ENCODE data around the gene NMT1. TPM values are rescaled to one million over a fixed set of nuclear protein-coding genes. Genes with fewer than 3 reads are reported as not detected.

The NMT1 gene
- total RNA-seq, 1 experiment from 2014 or later, result 173 TPM

- no peak for DNase-seq
- Mint-ChIP-seq H3K36me3 (ENCODE audit: insufficient read depth, unreplicated experiment) (peaks cover 41% of the 10 kb centered on the region), H3K4me1 (ENCODE audit: low read depth, unreplicated experiment) (peaks cover 13% of the 10 kb centered on the region), H3K9me3 (ENCODE audit: unreplicated experiment) (no peaks in the 10 kb centered on the region), H3K27me3 (ENCODE audit: insufficient read depth, unreplicated experiment) (no peaks in the 10 kb centered on the region), H3K4me3 (ENCODE audit: unreplicated experiment) (no peak overlapping the region), H3K27ac (ENCODE audit: unreplicated experiment) (no peak overlapping the region)
- ChIA-PET POLR2A (interaction anchor here (0.6 kb wide), 1 partner anchor 617 kb away, joined by 3 read pairs; no protein-coding TSS in a partner anchor), CTCF (interaction anchor here (1.4 kb wide), 1 partner anchor 17 kb away, joined by 3 read pairs; the partner anchor contains the start of gene ACBD4)
- peaks cover 26% of the 10 kb centered on the region for H3K4me1 ChIP-seq
- no peaks in the 10 kb centered on the region for H3K9me3 ChIP-seq
- H3K4me3 ChIP-seq (ENCODE audit: low read depth, low read length), result no peak overlapping the region
- intact Hi-C loops (cut with micrococcal nuclease; ENCODE audit: unreplicated experiment), result no loop called here
- peaks cover 2% of the 10 kb centered on the region; the same call in 1 of the 2 replicates for H3K36me3 ChIP-seq (ENCODE audit: control insufficient read depth, insufficient read depth, low read length)
- no peaks in the 10 kb centered on the region for H3K27me3 ChIP-seq (replicated peaks; ENCODE audit: control insufficient read depth, insufficient read depth, low read length)
- no TSS peak for BruUV-seq (replicated peaks)
- TF ChIP-seq, protein P1, sequence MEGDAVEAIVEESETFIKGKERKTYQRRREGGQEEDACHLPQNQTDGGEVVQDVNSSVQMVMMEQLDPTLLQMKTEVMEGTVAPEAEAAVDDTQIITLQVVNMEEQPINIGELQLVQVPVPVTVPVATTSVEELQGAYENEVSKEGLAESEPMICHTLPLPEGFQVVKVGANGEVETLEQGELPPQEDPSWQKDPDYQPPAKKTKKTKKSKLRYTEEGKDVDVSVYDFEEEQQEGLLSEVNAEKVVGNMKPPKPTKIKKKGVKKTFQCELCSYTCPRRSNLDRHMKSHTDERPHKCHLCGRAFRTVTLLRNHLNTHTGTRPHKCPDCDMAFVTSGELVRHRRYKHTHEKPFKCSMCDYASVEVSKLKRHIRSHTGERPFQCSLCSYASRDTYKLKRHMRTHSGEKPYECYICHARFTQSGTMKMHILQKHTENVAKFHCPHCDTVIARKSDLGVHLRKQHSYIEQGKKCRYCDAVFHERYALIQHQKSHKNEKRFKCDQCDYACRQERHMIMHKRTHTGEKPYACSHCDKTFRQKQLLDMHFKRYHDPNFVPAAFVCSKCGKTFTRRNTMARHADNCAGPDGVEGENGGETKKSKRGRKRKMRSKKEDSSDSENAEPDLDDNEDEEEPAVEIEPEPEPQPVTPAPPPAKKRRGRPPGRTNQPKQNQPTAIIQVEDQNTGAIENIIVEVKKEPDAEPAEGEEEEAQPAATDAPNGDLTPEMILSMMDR (IDR thresholded peaks at IDR 0.05; ENCODE audit: insufficient read depth in 1 of 2, low read depth in 1 of 2, low read length in 1 of 2, severe bottlenecking in 1 of 2, unreplicated experiment in 1 of 2), result no peak
Observed at GRCh38 chr17:45118691-45119090, 57.6 kb downstream of the NMT1 start.

- peaks cover 30% of the 10 kb centered on the region for H3K4me1 ChIP-seq
- Mint-ChIP-seq H3K36me3 (ENCODE audit: insufficient read depth, unreplicated experiment) (peaks cover 34% of the 10 kb centered on the region), H3K9me3 (ENCODE audit: unreplicated experiment) (no peaks in the 10 kb centered on the region), H3K27me3 (ENCODE audit: insufficient read depth, unreplicated experiment) (no peaks in the 10 kb centered on the region), H3K4me1 (ENCODE audit: low read depth, unreplicated experiment) (peaks cover 13% of the 10 kb centered on the region), H3K4me3 (ENCODE audit: unreplicated experiment) (no peak overlapping the region), H3K27ac (ENCODE audit: unreplicated experiment) (no peak overlapping the region)
- CTCF ChIA-PET, result interaction anchor here (1.0 kb wide), 1 partner anchor 15 kb away, joined by 7 read pairs; the partner anchor contains the start of gene ACBD4
- BruUV-seq (replicated peaks), result no TSS peak
- POLR2A ChIA-PET, result interaction anchor here (0.5 kb wide), 1 partner anchor 25 kb away, joined by 12 read pairs; no protein-coding TSS in a partner anchor
- H3K9me3 ChIP-seq, result no peaks in the 10 kb centered on the region
- DNase-seq, result no peak
- no peaks in the 10 kb centered on the region for H3K27me3 ChIP-seq (replicated peaks; ENCODE audit: control insufficient read depth, insufficient read depth, low read length)
- intact Hi-C loops (cut with micrococcal nuclease; ENCODE audit: unreplicated experiment), result no loop called here
- TF ChIP-seq, protein P1 (IDR thresholded peaks at IDR 0.05; ENCODE audit: insufficient read depth in 1 of 2, low read depth in 1 of 2, low read length in 1 of 2, severe bottlenecking in 1 of 2, unreplicated experiment in 1 of 2), result no peak
- peaks cover 2% of the 10 kb centered on the region; the same call in 1 of the 2 replicates for H3K36me3 ChIP-seq (ENCODE audit: control insufficient read depth, insufficient read depth, low read length)
- H3K4me3 ChIP-seq (ENCODE audit: low read depth, low read length), result no peak overlapping the region
Observed at GRCh38 chr17:45119964-45120363, 58.8 kb downstream of the NMT1 start.

GRCh38 chr17:45120558-45120957 lies 59.4 kb downstream of the NMT1 start:
- Histone ChIP-seq H3K4me3 (ENCODE audit: low read depth, low read length) (no peak overlapping the region), H3K27me3 (replicated peaks; ENCODE audit: control insufficient read depth, insufficient read depth, low read length) (no peaks in the 10 kb centered on the region), H3K36me3 (ENCODE audit: control insufficient read depth, insufficient read depth, low read length) (peaks cover 2% of the 10 kb centered on the region; the same call in 1 of the 2 replicates), H3K4me1 (peaks cover 30% of the 10 kb centered on the region), H3K9me3 (no peaks in the 10 kb centered on the region)
- no peak for DNase-seq
- ChIA-PET POLR2A (no interaction called here), CTCF (interaction anchor here (1.0 kb wide), 1 partner anchor 15 kb away, joined by 7 read pairs; the partner anchor contains the start of gene ACBD4)
- H3K27ac Mint-ChIP-seq (ENCODE audit: unreplicated experiment), result no peak overlapping the region
- TF ChIP-seq, protein P1 (IDR thresholded peaks at IDR 0.05; ENCODE audit: insufficient read depth in 1 of 2, low read depth in 1 of 2, low read length in 1 of 2, severe bottlenecking in 1 of 2, unreplicated experiment in 1 of 2), result no peak
- BruUV-seq (replicated peaks), result no TSS peak
- no peaks in the 10 kb centered on the region for H3K27me3 Mint-ChIP-seq (ENCODE audit: insufficient read depth, unreplicated experiment)
- no peaks in the 10 kb centered on the region for H3K9me3 Mint-ChIP-seq (ENCODE audit: unreplicated experiment)
- H3K4me3 Mint-ChIP-seq (ENCODE audit: unreplicated experiment), result no peak overlapping the region
- H3K4me1 Mint-ChIP-seq (ENCODE audit: low read depth, unreplicated experiment), result peaks cover 13% of the 10 kb centered on the region
- intact Hi-C loops (cut with micrococcal nuclease; ENCODE audit: unreplicated experiment), result no loop called here
- H3K36me3 Mint-ChIP-seq (ENCODE audit: insufficient read depth, unreplicated experiment), result peaks cover 37% of the 10 kb centered on the region

Data from Caco-2 (cell line).